GM19025 (cell line): ENCODE data around the gene FBXO24.

Source experiments
- ATAC-seq: cut with Tn5 transposase; IDR thresholded peaks from one replicate; pipeline ENCODE4 v1.9.1; 2021; ENCODE audit warnings: mild to moderate bottlenecking, low read depth, moderate library complexity; ENCODE audit not compliant: unreplicated experiment

FBXO24 gene

GRCh38 chr7:100613412-100614175 lies 27.5 kb downstream of the FBXO24 start:
- ATAC-seq, result no peak

GRCh38 chr7:100614308-100614861 lies 28.3 kb downstream of the FBXO24 start:
- ATAC-seq, result no peak

- ATAC-seq, result no peak
Observed at GRCh38 chr7:100620239-100620638, 34.1 kb downstream of the FBXO24 start.

- no peak for ATAC-seq
Observed at GRCh38 chr7:100620804-100621203, 34.7 kb downstream of the FBXO24 start.

GRCh38 chr7:100621554-100621953 lies 35.4 kb downstream of the FBXO24 start:
- no peak for ATAC-seq

- ATAC-seq, result no peak
Observed at GRCh38 chr7:100623951-100624824, 38.1 kb downstream of the FBXO24 start.

GRCh38 chr7:100626055-100626454 lies 39.9 kb downstream of the FBXO24 start:
- ATAC-seq, result no peak

- peak; percentile 81 for ATAC-seq
Observed at GRCh38 chr7:100626530-100627237, 40.6 kb downstream of the FBXO24 start.

- ATAC-seq, result no peak
Observed at GRCh38 chr7:100627238-100627549, 41.1 kb downstream of the FBXO24 start.

- ATAC-seq, result no peak
Observed at GRCh38 chr7:100629117-100629716, 43.1 kb downstream of the FBXO24 start.

- no peak for ATAC-seq
Observed at GRCh38 chr7:100630066-100630465, 43.9 kb downstream of the FBXO24 start.

GRCh38 chr7:100632951-100633717 lies 47.0 kb downstream of the FBXO24 start:
- ATAC-seq, result no peak

- ATAC-seq, result no peak
Observed at GRCh38 chr7:100639995-100640516, 53.9 kb downstream of the FBXO24 start.

- no peak for ATAC-seq
Observed at GRCh38 chr7:100640517-100641440, 54.7 kb downstream of the FBXO24 start.

- no peak for ATAC-seq
Observed at GRCh38 chr7:100641463-100641859, 55.3 kb downstream of the FBXO24 start, which contains the start of gene TFR2. Gene TFR2, minus strand, starts transcription at chr7:100641552. Its CDS starts 43 bp downstream, at chr7:100641509.

GRCh38 chr7:100641860-100642533 lies 55.9 kb downstream of the FBXO24 start:
- ATAC-seq, result no peak

- ATAC-seq, result no peak
Observed at GRCh38 chr7:100642534-100642907, 56.4 kb downstream of the FBXO24 start.
